ENCODE measurements around the gene KCNIP4. TPM values are rescaled to one million over a fixed set of nuclear protein-coding genes. Genes with fewer than 3 reads are reported as not detected.
A peak's percentile ranks its signal among the peaks of the same experiment; 100 is the strongest.
"Not testable (repeated sequence)": the region's sequence is repeated elsewhere in the genome, so short reads cannot be mapped to it uniquely, and the experiment has no call there.

Gene KCNIP4
- total RNA-seq, 1 experiment from 2014 or later, result not detected

DNA sequence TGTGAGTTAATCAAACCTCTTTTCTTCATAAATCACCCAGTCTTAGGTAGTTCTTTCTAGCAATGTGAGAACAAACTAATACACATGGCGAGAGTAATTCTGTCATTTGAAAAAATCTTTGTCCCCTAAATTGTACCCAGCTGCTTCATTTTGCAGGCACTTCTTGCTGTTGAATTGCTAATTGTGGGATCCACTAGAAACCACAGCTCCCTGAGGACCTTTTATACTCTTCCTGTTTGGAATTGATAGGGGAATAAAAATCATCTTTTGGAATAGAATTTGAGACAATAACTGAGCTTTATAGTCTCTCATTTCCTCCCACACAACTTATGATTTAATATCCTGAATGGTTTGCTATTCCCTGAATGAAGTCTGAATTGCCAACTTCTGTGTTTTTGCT is 1078.1 kb downstream of the KCNIP4 start:
- no peak for DNase-seq (ENCODE audit: low spot score)

DNA sequence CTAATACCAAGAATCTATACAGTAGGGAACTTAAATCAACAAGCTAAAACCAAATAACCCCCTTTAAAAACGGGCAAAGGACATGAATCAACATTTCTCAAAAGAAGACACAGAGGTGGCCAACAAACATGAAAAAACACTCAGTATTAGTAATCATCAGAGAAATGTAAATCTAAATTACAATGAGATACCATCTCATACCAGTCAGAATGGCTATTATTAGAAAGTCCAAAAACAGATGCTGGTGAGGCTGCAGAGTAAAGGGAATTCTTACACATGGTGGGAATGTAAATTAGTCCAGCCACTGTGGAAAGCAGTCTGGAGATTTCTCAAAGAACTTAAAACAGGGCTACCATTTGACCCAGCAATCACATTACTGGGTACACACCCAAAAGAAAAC is 1080.5 kb downstream of the KCNIP4 start:
- no peak for DNase-seq (ENCODE audit: low spot score)

DNA sequence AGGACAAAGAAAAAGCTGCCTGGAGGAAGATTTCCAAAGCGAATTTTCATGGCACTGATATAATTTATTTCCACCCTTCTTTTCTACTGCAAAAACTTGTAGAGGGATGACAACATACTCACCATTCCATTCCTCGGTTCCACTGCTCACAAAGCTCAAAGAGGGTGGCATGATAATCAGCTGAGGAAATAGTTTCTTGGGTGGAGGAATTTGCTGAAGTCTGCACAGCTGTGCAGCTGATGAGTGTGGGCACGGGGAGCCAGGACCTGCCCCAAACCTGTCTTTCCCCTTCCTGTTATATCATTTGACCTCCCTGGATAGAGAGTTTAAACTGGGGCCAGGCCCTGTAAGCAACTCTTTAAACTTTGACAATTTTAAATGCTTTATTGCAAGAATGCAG is 1087.7 kb downstream of the KCNIP4 start:
- no peak for DNase-seq (ENCODE audit: low spot score)

DNA sequence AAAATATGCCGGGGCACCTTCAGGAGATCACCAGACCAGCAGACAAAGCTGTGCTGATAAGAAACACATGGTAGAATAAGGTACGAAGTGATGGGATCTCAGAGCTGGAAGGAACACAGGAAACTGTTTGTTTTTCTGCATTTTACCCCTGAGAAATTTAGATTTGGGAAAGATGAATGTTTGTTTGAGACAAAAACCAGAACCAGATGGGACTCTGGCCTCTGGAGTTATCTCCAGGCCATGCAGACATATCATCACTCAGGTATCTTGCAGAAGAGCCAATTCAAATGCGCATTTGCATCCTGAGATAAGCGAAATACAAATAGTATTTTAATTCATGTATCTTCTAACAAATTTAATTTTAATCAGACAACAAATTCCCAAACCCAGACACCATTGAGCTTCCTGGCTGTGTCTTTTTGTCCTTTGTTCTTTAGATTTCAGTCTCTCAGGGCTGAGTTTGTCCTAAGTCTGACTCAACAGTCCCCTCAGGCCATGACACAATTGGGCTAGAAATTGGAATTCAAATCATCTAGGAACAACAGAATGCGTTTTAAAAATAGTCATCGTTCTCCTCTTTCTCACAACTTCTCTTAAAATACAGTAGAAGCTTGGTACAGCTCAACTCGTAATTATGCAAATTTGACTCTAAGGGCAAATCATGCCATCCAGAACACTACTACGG is 1089.3 kb downstream of the KCNIP4 start:
- DNase-seq (ENCODE audit: low spot score), result no peak

DNA sequence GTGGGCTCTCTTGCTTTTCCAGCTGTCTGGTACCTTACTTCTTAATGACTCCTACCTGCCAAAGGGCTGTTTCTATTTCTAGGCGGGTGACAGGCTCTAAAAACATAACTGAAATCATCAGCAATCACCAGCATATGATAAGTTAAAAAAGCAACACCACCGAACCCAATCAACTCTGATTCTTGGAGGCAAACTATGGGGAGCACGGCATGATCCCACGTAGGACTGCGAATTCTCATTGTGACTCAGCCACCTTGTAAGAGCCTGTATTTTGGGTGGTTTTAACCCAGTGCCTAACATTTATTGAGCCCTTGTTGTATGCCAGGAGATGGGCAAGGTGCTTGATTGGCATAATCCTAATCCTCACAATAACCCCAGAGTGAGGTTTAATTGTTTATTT is 1091.5 kb downstream of the KCNIP4 start:
- DNase-seq (ENCODE audit: low spot score), result no peak

DNA sequence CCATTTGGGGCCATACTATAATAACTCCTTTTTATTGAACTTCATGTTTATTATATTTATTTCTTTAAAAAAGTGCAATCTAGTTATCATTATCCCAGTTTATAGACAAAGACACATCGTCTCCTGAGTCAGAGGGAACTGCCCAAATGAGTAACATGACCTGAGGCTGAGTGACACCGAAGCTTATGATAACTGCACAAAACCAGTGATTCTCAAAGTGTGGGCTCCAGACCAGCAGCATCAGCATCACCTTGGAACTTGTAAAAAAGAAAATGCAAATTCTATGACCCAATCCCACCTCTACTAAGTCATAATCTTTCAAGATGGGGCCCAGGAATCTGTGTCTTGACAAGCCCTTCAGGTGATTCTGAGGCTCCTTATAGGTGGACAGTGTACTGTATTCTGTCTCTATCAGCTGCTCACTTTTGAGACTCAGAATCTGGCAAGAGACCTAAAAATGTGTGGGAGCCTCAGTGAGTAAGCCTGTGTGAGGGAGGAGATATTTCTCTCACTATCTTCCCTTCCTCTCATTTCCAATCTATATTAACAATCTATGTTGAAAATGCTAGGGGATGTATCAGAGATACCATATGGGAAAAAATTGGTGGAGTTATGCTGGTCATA is 1101.3 kb downstream of the KCNIP4 start:
- DNase-seq (ENCODE audit: low spot score), result no peak

DNA sequence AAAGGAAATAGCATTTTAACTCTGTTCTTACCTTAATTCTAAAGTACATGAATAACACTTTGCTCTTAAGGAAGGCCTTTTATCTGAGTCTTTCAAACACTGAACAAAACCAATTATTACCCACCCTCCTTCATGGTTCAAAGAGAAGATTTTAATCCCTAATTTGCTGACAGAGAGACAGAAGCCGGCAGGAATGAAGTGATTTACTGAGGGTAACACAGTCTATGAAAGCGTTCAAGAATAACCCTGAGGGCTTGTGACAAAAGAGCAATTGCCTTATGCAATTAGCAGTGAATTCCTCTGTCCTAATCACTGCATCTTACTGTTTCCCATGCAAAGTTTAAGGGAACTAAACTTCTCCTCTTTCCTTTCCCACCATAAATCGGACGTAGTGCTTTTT is 1104.3 kb downstream of the KCNIP4 start:
- no peak for DNase-seq (ENCODE audit: low spot score)

DNA sequence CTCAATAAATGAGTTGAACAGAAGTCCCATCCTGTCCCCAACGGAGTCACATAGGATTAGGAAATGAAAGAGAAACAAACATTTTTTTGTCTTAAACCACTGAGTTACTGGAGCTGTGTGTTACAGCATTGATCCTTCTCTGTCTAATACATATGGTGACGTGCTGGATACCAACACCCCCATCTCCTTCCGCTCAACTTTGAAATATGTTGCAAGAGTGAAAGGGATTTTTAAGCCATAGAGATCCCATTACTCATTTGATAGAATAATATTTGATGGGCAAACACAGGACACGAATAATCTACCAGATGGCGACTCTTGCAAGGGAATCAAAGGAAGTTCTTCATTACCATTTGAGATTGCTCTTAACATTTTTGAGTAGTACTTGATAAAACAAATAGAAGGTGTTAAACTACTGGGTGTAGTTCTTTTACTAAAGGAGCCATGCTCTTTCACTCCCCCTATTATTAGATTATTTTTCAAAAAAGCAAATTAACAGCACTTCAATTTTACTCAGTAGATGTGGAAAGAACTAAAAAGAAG is 1107.9 kb downstream of the KCNIP4 start:
- DNase-seq (ENCODE audit: low spot score), result no peak

DNA sequence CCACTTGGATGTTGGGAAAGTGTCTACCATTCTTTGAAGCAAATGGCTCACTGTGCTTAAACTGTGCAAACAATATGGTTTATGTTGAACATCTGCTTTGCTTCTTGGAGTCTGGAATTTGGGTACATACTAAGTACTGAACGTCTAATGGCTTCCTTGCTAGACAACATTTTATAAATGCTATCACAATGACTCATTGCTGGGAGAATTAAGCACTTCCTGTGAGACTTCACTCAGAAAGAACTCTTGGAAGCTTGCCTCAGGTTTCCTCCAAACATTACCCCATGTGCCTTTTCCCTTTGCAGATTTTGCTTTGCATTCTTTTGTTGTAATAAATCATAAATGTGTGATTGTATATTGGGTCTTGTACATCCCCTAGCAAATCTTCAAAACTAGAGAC is 1108.6 kb downstream of the KCNIP4 start:
- DNase-seq (ENCODE audit: low spot score), result peak; percentile 43

DNA sequence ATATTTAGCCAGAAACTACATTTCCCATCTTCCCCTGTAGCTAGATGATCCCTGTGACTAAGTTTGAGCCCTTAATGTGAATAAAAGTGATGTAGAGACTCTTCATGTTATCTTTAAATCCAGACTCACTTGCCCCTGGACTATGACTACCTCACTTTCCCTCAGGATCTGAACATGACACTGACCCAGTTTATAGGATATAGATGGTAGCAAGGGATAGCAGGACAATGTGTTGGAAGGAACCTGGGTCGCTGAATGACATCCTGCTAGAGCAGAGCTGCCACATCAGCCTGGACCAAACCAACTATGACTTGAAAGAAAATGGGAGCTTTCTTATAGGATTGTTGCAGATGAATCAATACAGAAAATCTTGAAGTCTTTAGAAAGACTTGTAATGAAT is 1110.1 kb downstream of the KCNIP4 start:
- no peak for DNase-seq (ENCODE audit: low spot score)

DNA sequence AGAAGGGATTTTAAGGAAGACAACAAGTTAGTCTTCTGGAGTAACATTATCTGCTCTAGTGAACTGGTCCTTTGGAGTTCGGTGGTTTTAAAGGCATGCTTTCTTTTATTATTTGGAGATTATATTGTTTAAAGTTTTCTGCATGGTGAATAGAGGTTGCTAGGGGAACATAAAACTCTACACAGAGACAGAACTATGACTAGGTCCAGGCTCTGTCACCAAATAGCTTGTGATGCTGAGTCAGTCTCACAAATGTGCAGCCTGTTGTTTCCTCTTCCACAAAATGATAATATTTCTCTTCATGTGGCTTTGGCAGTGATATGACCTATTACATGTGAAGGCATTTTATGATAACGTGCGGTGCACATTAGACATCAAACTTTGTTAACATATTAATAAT is 1115.7 kb downstream of the KCNIP4 start:
- DNase-seq (ENCODE audit: low spot score), result no peak

DNA sequence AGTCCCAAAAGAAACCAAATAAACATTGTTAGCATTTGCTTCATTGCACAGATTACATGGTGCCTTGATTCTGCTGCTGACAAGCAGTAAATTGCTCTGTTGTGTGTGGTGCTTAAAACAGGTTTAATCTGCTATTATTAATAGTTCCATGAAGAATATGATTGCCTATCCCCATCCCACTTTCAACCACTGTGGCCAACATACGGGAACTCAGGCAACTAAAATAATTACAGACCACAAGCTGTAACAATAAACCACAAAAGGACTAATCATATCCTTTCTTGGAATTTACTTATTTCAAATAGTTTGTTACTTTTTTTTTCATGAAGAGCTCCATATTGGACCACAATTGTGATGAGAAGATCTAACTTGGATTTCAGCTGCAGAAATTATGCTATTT is 1116.8 kb downstream of the KCNIP4 start:
- DNase-seq (ENCODE audit: low spot score), result no peak

DNA sequence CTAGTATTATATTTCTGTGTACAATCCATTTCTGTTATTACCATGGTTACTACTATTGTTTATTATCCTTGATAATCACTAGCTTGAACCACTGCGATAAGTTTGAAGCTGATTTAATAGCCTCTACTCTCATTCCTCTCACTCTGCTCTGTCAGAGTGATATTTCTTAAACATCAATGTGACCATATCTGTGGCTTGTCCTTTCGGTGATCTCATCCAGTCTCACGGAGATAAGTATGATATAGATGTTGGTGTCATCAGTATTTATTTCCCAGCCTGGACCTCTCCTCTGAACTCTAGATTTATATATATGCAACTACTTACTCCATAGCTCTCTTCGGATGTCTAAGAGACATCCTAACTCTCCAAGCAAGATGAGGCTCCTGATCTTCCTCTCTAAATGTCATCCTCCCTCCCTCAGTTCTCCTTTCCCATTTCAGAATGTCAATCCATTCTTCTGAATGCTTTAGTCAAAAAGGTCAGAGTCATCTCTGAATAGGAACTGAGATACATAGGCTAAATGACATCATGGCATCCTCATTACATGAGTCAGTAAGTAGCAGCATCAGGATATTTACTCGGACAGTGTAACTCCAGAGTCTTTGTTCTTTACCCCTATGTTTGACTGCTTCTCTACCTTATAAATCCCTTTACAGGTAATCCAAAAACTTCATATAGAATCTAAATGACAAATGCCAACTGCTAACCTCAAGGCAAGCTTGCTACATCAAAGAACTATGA is 1118.8 kb downstream of the KCNIP4 start:
- DNase-seq (ENCODE audit: low spot score), result no peak

DNA sequence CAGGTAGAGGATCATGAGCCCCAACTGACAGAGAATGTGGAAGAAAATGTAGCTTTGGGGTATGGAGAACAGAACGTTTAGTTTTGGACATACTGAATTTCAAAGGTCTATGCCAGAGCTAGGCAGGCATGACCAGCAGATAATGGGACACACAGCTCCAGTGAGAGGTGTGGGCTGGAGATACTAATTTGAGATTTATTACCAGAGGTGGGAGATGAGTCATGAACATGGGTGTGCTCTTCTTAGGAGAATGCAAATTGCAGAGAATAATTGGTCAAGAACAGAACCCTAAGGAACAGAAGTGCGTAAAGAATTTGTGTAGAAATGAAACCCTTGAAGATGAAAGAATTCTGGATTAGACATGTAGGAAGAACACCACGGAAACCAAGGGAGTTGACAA is 1123.1 kb downstream of the KCNIP4 start:
- no peak for DNase-seq (ENCODE audit: low spot score)

DNA sequence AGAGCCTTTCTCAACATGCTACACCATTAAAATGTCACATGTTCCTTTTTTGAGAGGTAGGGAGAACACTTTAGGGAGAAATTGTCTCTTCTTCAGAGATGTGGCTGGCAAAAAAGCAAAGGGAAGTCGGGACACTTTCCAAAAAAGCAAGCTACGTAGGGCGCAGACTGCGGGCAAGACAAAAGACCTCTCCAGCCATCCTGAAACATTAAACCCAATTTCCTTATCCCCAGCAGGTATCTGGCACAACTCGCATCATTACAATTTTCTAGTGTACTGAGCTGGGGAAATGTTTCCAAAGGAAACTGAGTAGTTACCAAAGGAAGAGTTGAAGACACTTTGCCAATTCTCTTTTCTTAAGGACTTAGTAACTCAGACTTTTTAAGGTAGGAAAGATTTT is 1132.3 kb downstream of the KCNIP4 start:
- no peak for DNase-seq (ENCODE audit: low spot score)

DNA sequence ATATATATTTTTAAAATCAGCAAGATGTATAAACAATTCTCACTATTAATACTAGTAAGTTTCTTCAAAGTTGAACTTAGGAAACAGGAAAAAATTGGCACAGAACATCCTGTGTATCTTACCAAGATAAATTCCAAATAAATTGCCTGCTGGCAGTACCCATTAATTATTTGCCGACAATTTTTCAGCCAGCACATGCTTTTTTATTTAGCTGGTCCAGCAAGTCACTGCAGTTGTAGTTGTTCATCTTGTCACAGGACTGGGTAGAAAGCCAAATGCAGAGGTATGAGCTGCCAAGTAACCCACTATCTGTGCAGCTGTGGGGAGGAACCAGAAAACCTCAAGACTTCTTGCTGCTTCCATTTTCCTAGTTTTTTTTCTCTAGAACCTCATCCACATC is 1134.9 kb downstream of the KCNIP4 start:
- no peak for DNase-seq (ENCODE audit: low spot score)

DNA sequence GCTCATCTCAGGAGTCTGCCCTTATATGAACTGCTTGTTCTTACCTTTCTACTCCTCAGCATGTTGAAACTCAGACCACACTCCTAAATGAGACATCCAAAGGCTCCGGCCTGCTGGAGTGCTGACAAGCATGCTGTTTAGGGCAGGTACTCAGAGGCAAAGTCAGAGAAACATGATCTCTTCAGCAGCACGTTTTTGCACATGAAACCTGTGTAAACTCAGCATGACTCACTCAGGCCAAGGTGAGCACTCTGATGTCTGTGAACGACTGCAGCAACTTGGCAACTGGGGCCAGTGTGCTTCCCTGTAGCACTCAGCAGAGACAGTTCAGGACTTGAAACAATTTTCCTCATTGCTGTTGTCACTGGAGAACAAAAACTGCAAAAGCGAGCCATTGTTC is 1138.8 kb downstream of the KCNIP4 start:
- no peak for DNase-seq (ENCODE audit: low spot score)

DNA sequence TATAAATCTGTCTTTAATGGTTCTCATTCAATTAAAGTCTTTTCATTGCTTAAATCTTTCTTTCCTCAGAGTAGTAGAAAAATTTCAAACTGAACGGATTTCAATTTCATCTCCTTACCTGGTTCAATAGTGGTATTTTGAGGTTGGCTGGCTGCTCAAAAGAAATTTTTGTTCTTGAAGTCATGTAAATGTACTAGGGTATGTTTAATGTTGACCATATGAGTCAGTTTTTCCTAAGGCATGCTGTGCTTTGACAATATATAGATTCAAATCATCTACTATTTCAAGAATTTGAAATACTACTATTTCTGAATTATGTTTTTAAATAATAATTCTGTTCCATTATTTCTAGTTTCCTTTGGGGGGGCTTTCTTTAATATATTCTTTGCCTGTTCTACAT is 1142.9 kb downstream of the KCNIP4 start:
- no peak for DNase-seq (ENCODE audit: low spot score)

DNA sequence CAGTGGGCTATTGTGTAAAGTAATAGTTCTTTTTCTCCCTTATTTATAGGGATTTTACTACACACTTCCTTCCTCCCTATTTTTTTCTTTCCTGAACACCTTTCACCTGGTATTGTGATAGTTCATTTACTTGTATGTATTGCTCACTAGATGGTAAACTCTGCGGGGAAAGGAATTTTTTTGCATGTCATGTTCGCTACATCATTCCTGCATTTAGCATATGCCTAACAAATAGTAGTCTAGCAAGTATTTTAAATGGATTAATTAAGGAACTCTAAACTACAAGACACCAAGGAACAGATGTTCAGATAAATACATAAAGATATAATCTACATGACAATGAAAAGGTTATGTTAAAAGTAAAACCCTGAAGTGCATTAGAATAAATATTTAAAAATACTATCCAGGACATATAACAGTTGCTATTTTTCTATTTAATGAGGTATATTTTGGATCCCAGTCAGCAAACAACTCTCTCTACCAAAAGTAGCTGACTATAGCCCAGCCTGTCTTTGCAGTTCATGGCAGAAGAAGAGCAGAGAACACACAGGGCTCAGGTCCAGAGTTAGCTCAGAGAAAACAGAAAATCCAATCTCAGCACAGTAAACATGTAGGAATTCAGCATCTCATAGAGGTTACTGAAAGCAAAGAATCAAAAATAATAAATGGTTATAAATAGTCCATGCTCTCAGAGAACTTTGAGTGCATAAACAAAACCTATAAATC is 1160.5 kb downstream of the KCNIP4 start:
- DNase-seq (ENCODE audit: low spot score), result no peak

DNA sequence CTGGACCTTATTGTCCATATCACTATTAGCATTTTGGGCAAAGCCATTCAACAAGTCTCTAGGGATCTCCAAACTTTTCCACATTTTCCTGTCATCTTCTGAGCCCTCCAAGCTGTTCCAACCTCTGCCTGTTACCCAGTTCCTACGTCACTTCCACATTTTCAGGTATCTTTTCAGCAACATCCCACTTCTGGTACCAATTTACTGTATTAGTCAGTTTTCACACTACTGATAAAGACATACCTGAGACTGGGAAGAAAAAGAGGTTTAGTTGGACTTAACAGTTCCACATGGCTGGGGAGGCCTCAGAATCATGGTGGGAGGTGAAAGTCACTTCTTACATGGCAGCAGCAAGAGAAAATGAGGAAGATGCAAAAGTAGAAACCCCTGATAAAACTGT is 1165.4 kb downstream of the KCNIP4 start:
- not testable (repeated sequence) for DNase-seq (ENCODE audit: low spot score)

DNA sequence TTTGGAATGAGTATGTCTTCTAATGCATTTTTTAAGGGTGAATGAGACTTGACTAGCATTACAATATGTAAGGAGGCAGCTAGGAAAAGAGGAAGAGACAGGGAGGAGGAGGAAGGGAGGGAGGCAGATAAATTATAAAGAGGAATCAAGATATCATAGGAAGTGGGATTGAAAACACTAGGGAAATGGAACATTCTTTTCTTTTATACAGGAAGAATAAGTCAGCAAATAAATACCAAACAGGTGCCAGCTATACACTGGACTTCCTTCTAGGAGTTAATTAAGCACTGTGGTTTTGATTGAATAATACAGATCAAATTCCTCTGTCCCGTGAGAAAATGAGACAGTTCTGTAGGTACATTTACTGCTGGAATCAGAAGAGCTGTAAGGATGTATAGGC is 1169.7 kb downstream of the KCNIP4 start:
- DNase-seq (ENCODE audit: low spot score), result no peak
